Right lobe of liver (tissue), 6 donors: ENCODE measurements around the gene UBN2. TPM values are rescaled to one million over a fixed set of nuclear protein-coding genes. Genes with fewer than 3 reads are reported as not detected.

Source experiments
- ATAC-seq, 4 donors: fragments of 200-7000 bp; cut with Tn5 transposase; one replicate each; pipeline ENCODE4 v1.9.1; 2020; ENCODE audit warnings: mild to moderate bottlenecking in 4 of 4, moderate library complexity in 4 of 4
- DNase-seq, 3 donors: peaks; one replicate each; pipeline ENCODE4 v3.0.0-alpha.2; 2020
- H3K27ac ChIP-seq, 3 donors: fragments of 200-600 bp; one replicate each; pipeline ENCODE4 v1.8.0; 2022
- H3K27me3 ChIP-seq, 2 donors: fragments of 200-600 bp; one replicate each; pipeline ENCODE4 v1.8.0; 2022
- H3K36me3 ChIP-seq, 4 donors: fragments of 200-600 bp; sonication (generic) in 1 of 4; one replicate each; pipeline versions ENCODE4 v1.5.1 to v1.8.0; 2017 to 2022; ENCODE audit warnings: control low read depth in 1 of 4
- H3K4me1 ChIP-seq, 4 donors: fragments of 200-600 bp; sonication (generic) in 1 of 4; one replicate each; pipeline versions ENCODE4 v1.5.1 to v1.8.0; 2017 to 2022; ENCODE audit warnings: control low read depth in 1 of 4
- H3K4me3 ChIP-seq, 3 donors: fragments of 200-600 bp; one replicate each; pipeline ENCODE4 v1.8.0; 2022
- H3K9me3 ChIP-seq, 4 donors: fragments of 200-600 bp; sonication (generic) in 1 of 4; one replicate each; pipeline versions ENCODE4 v1.5.1 to v1.8.0; 2017 to 2022; ENCODE audit warnings: control low read depth in 1 of 4
- POLR2A ChIP-seq: fragments of 450-650 bp; IDR thresholded peaks from one replicate; pipeline ENCODE4 v1.6.1; 2017; ENCODE audit warnings: antibody characterized with exemption, mild to moderate bottlenecking
- WGBS: methylation state at CpG from one replicate; pipeline ENCODE4 v1.1.6; 2018; ENCODE audit warnings: low coverage, low lambda C conversion rate; ENCODE audit not compliant: insufficient coverage; ENCODE audit errors: missing lambda C conversion rate; 5-methylcytosine and 5-hydroxymethylcytosine counted together
- intact Hi-C, 2 donors: fragments of 100-400 bp; cut with DNase I; formaldehyde crosslinking; loops; one replicate each; pipeline versions ENCODE4 v1.11.2 to v1.14.1; 2022
- total RNA-seq, 6 experiments: library from RNA; depleted of rRNA in 2 of 6; stranded (reverse); fragments of >200 nt in 2 of 6; fragmentation: NEBNext Ultra II Directional in 3 of 6; extraction: Animal tissue kit (Norgen Biotek cat#: 25700) in 3 of 6; gene quantifications; one replicate each; pipeline versions ENCODE4 v1.1.0 to v1.2.4, GENCODE V29; 2016 to 2023
- TF ChIP-seq, protein P1 (sequence below), 4 donors: fragments of 200-600 bp in 3 of 4; fragments of 450-650 bp in 1 of 4; IDR thresholded peaks; one replicate each; pipeline versions ENCODE4 v1.5.1 to v1.8.0; 2016 to 2022; ENCODE audit warnings: antibody characterized with exemption in 4 of 4, mild to moderate bottlenecking in 2 of 4
- donor health status: DM: no; HTN: yes; CAD: no.
- donor health status: DM: no; HTN: no; CAD: no.
- donor health status: DM: no; HTN: no; CAD: no.
- donor health status: DM: no; HTN: yes; CAD: no.
- donor health status: DM: no; HTN: yes; CAD: no.

The UBN2 gene
- total RNA-seq, 6 experiments from 2014 or later = 4.5 to 12.0 (median 8.1) TPM

DNA sequence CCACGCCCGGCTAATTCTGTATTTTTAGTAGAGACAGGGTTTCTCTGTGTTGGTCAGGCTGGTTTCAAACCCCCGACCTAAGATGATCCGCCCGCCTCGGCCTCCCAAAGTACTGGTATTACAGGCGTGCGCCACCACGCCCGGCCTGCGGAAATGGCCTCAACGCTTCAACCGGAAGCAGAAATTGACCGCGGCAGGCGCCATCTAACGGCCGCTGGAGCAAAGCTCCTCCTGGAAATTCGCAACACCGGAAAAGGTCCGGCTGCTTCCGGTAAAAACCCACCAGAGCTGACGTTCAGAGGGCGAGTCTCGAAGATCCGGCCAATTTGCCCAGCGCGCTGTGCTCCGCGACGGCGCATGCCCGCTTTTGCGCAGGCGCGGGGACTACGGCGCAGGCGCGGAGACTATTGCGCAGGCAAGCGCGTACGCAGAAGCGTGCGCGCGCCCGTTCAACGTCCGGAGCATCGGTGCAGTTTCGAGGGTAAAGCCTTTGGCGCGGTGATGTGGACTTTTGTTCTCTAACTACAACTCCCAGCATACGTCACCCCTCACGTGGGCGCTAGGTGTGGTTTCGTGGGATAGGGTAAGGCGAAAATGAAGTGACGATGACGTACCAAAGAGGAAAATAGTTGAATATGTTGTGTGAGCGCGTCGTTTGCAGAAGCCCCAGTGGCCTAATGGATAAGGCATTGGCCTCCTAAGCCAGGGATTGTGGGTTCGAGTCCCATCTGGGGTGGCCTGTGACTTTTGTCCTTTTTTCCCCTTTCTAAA lies 109.2 kb downstream of the UBN2 start:
- H3K4me1 ChIP-seq = no peaks in the 10 kb centered on the region
- peak; percentile 79 to 89 (median 84) for ATAC-seq
- no peaks in the 10 kb centered on the region for H3K27me3 ChIP-seq
- peak; percentile 41 for TF ChIP-seq POLR2A
- TF ChIP-seq, protein P1, sequence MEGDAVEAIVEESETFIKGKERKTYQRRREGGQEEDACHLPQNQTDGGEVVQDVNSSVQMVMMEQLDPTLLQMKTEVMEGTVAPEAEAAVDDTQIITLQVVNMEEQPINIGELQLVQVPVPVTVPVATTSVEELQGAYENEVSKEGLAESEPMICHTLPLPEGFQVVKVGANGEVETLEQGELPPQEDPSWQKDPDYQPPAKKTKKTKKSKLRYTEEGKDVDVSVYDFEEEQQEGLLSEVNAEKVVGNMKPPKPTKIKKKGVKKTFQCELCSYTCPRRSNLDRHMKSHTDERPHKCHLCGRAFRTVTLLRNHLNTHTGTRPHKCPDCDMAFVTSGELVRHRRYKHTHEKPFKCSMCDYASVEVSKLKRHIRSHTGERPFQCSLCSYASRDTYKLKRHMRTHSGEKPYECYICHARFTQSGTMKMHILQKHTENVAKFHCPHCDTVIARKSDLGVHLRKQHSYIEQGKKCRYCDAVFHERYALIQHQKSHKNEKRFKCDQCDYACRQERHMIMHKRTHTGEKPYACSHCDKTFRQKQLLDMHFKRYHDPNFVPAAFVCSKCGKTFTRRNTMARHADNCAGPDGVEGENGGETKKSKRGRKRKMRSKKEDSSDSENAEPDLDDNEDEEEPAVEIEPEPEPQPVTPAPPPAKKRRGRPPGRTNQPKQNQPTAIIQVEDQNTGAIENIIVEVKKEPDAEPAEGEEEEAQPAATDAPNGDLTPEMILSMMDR (IDR thresholded peaks at IDR 0.05) = peak; percentile 65 to 83 (median 76)
- DNase-seq = peak; percentile 97 to 99 (median 98)
- 3% methylated on average over 30 of the region's 66 CpGs for WGBS
- H3K9me3 ChIP-seq = no peaks in the 10 kb centered on the region
- H3K4me3 ChIP-seq = peak overlapping the region; percentile 55 to 91 (median 77)
- H3K27ac ChIP-seq = peak overlapping the region; percentile 99 to 100 (median 100)
- no peaks in the 10 kb centered on the region for H3K36me3 ChIP-seq
- intact Hi-C loops = no loop called here

DNA sequence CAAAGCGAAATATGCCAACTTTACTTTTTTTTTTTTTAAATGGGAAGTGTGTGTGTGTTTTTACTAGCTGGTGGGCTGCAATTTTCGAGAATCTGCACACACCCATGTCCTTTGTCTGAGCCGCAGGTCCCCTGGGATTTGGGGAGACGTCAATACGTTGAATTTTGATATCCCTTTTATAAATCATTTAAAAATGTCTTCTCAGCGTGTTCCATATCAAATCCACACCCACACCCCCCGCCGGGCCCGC lies 109.7 kb downstream of the UBN2 start:
- Histone ChIP-seq H3K27me3 (no peaks in the 10 kb centered on the region), H3K4me3 (peak overlapping the region; percentile 55 to 91 (median 77)), H3K4me1 (no peaks in the 10 kb centered on the region), H3K9me3 (no peaks in the 10 kb centered on the region), H3K27ac (peak overlapping the region; percentile 99 to 100 (median 100)), H3K36me3 (peaks cover 0 to 3% (median 0%) of the 10 kb centered on the region in 4 donors)
- no peak for TF ChIP-seq POLR2A
- TF ChIP-seq, protein P1 (IDR thresholded peaks at IDR 0.05) = no peak
- under 1% methylated on average over 9 of the region's 9 CpGs for WGBS
- intact Hi-C loops = no loop called here
- no peak for DNase-seq
- ATAC-seq = no peak

DNA sequence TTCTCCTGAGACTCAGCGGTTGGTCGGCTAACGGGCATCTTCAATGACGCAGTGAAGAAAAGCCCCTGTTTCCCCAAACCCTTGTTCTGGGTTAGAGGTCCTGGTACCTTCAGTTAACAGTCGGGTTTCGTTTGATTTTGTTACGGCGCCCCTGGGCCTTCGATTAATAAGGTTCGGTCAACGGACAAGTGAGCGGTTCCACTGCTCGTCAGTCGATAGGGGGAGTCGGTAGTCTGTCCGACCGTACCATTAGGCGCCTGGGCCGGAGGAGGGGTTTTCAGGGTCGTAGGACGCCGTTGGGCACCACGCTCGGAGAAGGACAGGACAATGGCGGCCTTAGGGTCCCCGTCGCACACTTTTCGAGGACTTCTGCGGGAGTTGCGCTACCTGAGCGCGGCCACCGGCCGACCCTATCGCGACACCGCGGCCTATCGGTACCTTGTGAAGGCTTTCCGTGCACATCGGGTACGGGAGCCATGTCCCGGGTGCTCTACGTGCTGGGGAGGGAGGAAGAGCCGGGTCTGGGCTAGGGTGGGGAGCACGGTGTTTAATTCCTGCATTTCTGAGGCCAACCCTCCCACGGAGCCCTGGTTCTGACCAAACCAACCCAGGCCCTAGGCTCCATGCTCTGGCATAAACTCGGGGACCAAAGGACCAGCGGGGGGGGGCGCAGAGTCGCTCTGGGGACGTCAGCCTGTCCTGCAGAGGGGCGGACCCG lies 110.2 kb downstream of the UBN2 start, which contains the start of gene FMC1:
FMC1 (plus strand) TSS at position 280 of the 718 bp plus-strand sequence; CDS start at position 328, 48 bp downstream.
- intact Hi-C loops = no loop called here

DNA sequence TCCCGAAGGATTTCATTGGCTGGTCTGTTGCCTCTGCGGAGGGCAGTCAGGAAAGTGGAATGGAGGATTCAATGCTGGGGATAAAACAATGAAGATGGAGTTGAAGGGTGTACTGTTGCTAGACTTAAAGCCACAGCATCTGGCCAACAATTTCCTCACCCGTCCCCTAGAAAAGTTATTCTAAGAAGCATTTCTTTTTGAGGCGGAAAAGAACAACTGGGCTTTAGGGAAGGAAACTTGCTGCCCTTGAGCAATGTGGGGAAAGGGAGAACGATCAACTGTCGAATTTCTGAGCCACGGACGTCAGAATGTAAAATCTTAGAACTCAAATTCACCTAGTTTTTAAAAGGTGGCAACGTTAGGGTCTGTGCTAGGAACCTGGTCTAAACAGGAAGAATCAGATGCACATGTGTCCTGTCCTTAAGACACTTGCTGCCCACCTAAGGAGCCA lies 110.8 kb downstream of the UBN2 start:
- Histone ChIP-seq H3K9me3 (no peaks in the 10 kb centered on the region), H3K4me1 (no peaks in the 10 kb centered on the region), H3K36me3 (peaks cover 0 to 14% (median 4%) of the 10 kb centered on the region in 4 donors), H3K27me3 (no peaks in the 10 kb centered on the region), H3K4me3 (peak overlapping the region; percentile 55 to 91 (median 77)), H3K27ac (peak overlapping the region; percentile 99 to 100 (median 100))
- ATAC-seq (no peak), DNase-seq (no peak)
- intact Hi-C loops = no loop called here
- TF ChIP-seq, protein P1 (IDR thresholded peaks at IDR 0.05) = no peak
- TF ChIP-seq POLR2A = no peak
- WGBS = 0% methylated on average over 8 of the region's 9 CpGs

More for the DNA sequence above, 110.2 kb downstream of the UBN2 start, which contains the start of gene FMC1:
- H3K9me3 ChIP-seq = no peaks in the 10 kb centered on the region
- DNase-seq = peak; percentile 95 to 97 (median 96)
- peak within 1 kb of the TSS; percentile 55 to 91 (median 77) for H3K4me3 ChIP-seq
- no peaks in the 10 kb centered on the region for H3K27me3 ChIP-seq
- peak; percentile 79 to 87 (median 82) for ATAC-seq
- peak; percentile 87 for TF ChIP-seq POLR2A
- TF ChIP-seq, protein P1 (IDR thresholded peaks at IDR 0.05) = peak in 3 of 4 donors; percentile 29 to 51 (median 34)
- peak within 1 kb of the TSS; percentile 99 to 100 (median 100) for H3K27ac ChIP-seq
- H3K36me3 ChIP-seq = peaks cover 0 to 8% (median 2%) of the 10 kb centered on the region in 4 donors
- no peaks in the 10 kb centered on the region for H3K4me1 ChIP-seq
- WGBS = 0% methylated on average over 28 of the region's 54 CpGs
